ENCODE results near the gene KCND1. TPM values are rescaled to one million over a fixed set of nuclear protein-coding genes. Genes with fewer than 3 reads are reported as not detected.

KCND1 gene
- total RNA-seq, 4 donors from 2014 or later: 0.78 to 2.7 (median 1.7) TPM

- Histone ChIP-seq H3K9me3 (no peaks in the 10 kb centered on the region), H3K4me1 (peaks cover 0 to 11% (median 0%) of the 10 kb centered on the region in 3 donors), H3K36me3 (peaks cover 0 to 17% of the 10 kb centered on the region in 2 donors), H3K4me3 (peak within 1 kb of the TSS; percentile 67 to 98), H3K27ac (peak within 1 kb of the TSS; percentile 57 to 81 (median 74)), H3K27me3 (no peaks in the 10 kb centered on the region)
- peak; percentile 92 for ATAC-seq
- WGBS, 2 donors (ENCODE audit: low coverage in 1 of 2): 7 to 36% methylated on average over 3 to 6 of the region's 38 CpGs
- TF ChIP-seq POLR2AphosphoS5 (IDR thresholded peaks at IDR 0.05) (peak; percentile 23), CTCF (IDR thresholded peaks at IDR 0.05) (no peak), EP300 (IDR thresholded peaks at IDR 0.05) (no peak), POLR2A (IDR thresholded peaks at IDR 0.05) (peak; percentile 37 to 46)
Measured at GRCh38 chrX:49002091-49002935, 30.7 kb upstream of the KCND1 start, which contains the start of gene GRIPAP1. TSS of gene GRIPAP1 (minus strand) at chrX:49002264. CDS start at chrX:49002229, 35 bp downstream.

DNA sequence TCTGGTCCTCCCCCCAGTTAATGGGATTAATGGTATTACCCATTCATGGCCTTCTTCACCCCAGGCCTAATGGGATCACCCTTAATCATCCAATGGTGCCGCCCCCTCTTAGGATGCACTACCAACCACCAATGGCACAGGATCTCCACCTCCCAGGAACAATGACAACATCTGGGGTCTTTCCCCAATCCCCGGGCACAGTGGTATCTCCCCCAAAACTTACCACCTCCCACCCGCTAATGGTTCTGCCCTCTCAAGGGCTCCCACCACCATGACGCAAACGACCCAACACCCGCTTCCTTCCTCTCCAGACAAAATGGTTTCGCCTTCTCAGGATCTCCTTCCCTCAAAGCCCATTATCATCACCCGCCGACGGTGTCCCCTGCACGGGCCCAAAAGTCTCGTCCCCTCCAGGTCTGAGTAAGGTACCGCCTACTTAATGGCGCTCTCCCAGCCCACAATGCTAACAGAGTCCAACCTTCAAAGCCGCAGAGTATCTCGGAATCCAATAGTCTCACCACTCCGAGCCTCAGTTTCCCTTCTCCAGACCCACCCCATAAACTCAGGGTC lies 30.0 kb upstream of the KCND1 start:
- H3K4me3 ChIP-seq: peak overlapping the region; percentile 67 to 98
- H3K36me3 ChIP-seq: peaks cover 0 to 24% of the 10 kb centered on the region in 2 donors
- H3K27ac ChIP-seq: peak overlapping the region; percentile 57 to 81 (median 74)
- no peaks in the 10 kb centered on the region for H3K9me3 ChIP-seq
- H3K27me3 ChIP-seq: no peaks in the 10 kb centered on the region
- H3K4me1 ChIP-seq: peaks cover 0 to 11% (median 0%) of the 10 kb centered on the region in 3 donors
- peak; percentile 50 for ATAC-seq
- no peak for TF ChIP-seq POLR2AphosphoS5 (IDR thresholded peaks at IDR 0.05)
- TF ChIP-seq EP300 (IDR thresholded peaks at IDR 0.05): no peak
- TF ChIP-seq POLR2A (IDR thresholded peaks at IDR 0.05): no peak
- TF ChIP-seq CTCF (IDR thresholded peaks at IDR 0.05): no peak
- 0 to 31% methylated on average over 13 to 15 of the region's 17 CpGs for WGBS, 2 donors (ENCODE audit: low coverage in 1 of 2)

GRCh38 chrX:49000636-49001035 lies 29.0 kb upstream of the KCND1 start:
- no peaks in the 10 kb centered on the region for H3K27me3 ChIP-seq
- no peaks in the 10 kb centered on the region for H3K9me3 ChIP-seq
- H3K4me1 ChIP-seq: peaks cover 0 to 11% (median 0%) of the 10 kb centered on the region in 3 donors
- WGBS, 2 donors (ENCODE audit: low coverage in 1 of 2): 68% methylated on average over 4 of the region's 4 CpGs; no CpG with 5 or more reads in 1 of the 2 donors
- H3K4me3 ChIP-seq: no peak overlapping the region
- ATAC-seq: no peak
- H3K36me3 ChIP-seq: peaks cover 0 to 33% of the 10 kb centered on the region in 2 donors
- TF ChIP-seq CTCF (IDR thresholded peaks at IDR 0.05) (no peak), POLR2A (IDR thresholded peaks at IDR 0.05) (no peak), EP300 (IDR thresholded peaks at IDR 0.05) (no peak), POLR2AphosphoS5 (IDR thresholded peaks at IDR 0.05) (no peak)
- no peak overlapping the region for H3K27ac ChIP-seq

DNA sequence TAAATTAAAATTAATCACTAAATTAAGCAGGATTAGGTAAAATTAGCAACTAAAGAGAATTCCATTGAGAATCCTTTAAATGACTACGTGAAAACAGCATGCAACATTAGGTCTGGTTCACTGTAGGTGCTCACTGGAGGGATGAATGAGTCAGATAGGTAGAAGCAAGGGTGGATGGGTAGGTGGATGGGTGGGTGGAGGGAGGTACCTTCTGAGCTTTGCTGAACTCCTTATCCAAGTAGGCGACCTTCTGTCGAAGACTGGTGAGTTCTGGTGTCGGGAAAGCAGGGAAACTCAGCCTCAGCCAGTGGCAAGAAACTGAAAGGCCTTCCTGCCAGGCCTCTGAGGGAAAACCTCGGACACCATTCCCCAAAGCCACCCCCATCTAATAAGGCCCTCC lies 27.4 kb upstream of the KCND1 start:
- WGBS, 2 donors (ENCODE audit: low coverage in 1 of 2): 63 to 100% methylated on average over 1 of the region's 5 CpGs
- TF ChIP-seq POLR2A (IDR thresholded peaks at IDR 0.05) (no peak), EP300 (IDR thresholded peaks at IDR 0.05) (no peak), POLR2AphosphoS5 (IDR thresholded peaks at IDR 0.05) (no peak), CTCF (IDR thresholded peaks at IDR 0.05) (no peak)
- H3K36me3 ChIP-seq: peaks cover 0 to 43% of the 10 kb centered on the region in 2 donors
- no peaks in the 10 kb centered on the region for H3K27me3 ChIP-seq
- ATAC-seq: no peak
- no peaks in the 10 kb centered on the region for H3K9me3 ChIP-seq
- no peak overlapping the region for H3K27ac ChIP-seq
- peaks cover 0 to 11% (median 0%) of the 10 kb centered on the region in 3 donors for H3K4me1 ChIP-seq
- H3K4me3 ChIP-seq: no peak overlapping the region

All from gastroesophageal sphincter (tissue), 4 donors.